HEK293T (cell line): Measurements from ENCODE around the gene SEMA3G.

Experiments used
- CTCF ChIA-PET: fragments of 350-600 bp; formaldehyde crosslinking; extraction: SDS; loops from one replicate; lab custom pipeline; 2021; ENCODE audit warnings: antibody characterized with exemption, inconsistent platforms; lab: Yijun Ruan, JAX
- POLR2A ChIA-PET: fragments of 350-600 bp; formaldehyde crosslinking; extraction: SDS; loops from one replicate; lab custom pipeline; 2020; ENCODE audit warnings: antibody characterized with exemption, inconsistent platforms; lab: Yijun Ruan, JAX
- DNase-seq: peaks from one replicate; pipeline ENCODE4 v3.0.0; 2012; ENCODE audit warnings: mixed read lengths; ENCODE audit errors: extremely low spot score
- ARNT ChIP-seq: fragments of 450-650 bp; IDR thresholded peaks from 2 replicates; pipeline ENCODE4 v1.6.1; 2017; ENCODE audit warnings: mild to moderate bottlenecking
- BHLHE40 ChIP-seq: fragments of 450-650 bp; IDR thresholded peaks from 2 replicates; pipeline ENCODE4 v1.6.1; 2016; ENCODE audit warnings: mild to moderate bottlenecking, moderate library complexity, borderline replicate concordance
- CTBP1 ChIP-seq: fragments of 450-650 bp; IDR thresholded peaks from 2 replicates; pipeline ENCODE4 v1.6.1; 2016; ENCODE audit warnings: borderline replicate concordance
- ELF4 ChIP-seq: fragments of 450-650 bp; IDR thresholded peaks from 2 replicates; pipeline ENCODE4 v1.6.1; 2017; ENCODE audit warnings: antibody characterized with exemption
- FOXA1 ChIP-seq: fragments of 450-650 bp; IDR thresholded peaks from 2 replicates; pipeline ENCODE4 v1.6.1; 2016; ENCODE audit warnings: mild to moderate bottlenecking
- FOXK2 ChIP-seq: fragments of 450-650 bp; IDR thresholded peaks from 2 replicates; pipeline ENCODE4 v1.6.1; 2016; ENCODE audit warnings: mild to moderate bottlenecking
- FOXM1 ChIP-seq: fragments of 450-650 bp; IDR thresholded peaks from 2 replicates; pipeline ENCODE4 v1.6.1; 2017; ENCODE audit warnings: mild to moderate bottlenecking, borderline replicate concordance
- HDGF ChIP-seq: fragments of 450-650 bp; IDR thresholded peaks from 2 replicates; pipeline ENCODE4 v1.6.1; 2017; ENCODE audit warnings: antibody characterized with exemption, borderline replicate concordance
- L3MBTL2 ChIP-seq: fragments of 450-650 bp; conservative IDR thresholded peaks from 2 replicates; pipeline ENCODE4 v1.6.1; 2016; ENCODE audit warnings: mild to moderate bottlenecking
- LEF1 ChIP-seq: fragments of 450-650 bp; IDR thresholded peaks from 2 replicates; pipeline ENCODE4 v1.6.1; 2017; ENCODE audit warnings: mild to moderate bottlenecking, borderline replicate concordance
- NFRKB ChIP-seq: fragments of 450-650 bp; IDR thresholded peaks from 2 replicates; pipeline ENCODE4 v1.6.1; 2016; ENCODE audit warnings: mild to moderate bottlenecking, moderate library complexity
- SP1 ChIP-seq: fragments of 450-650 bp; IDR thresholded peaks from 2 replicates; pipeline ENCODE4 v1.6.1; 2017
- SUZ12 ChIP-seq: fragments of 450-650 bp; IDR thresholded peaks from 2 replicates; pipeline ENCODE4 v1.6.1; 2016; ENCODE audit warnings: mild to moderate bottlenecking
- TARDBP ChIP-seq: fragments of 450-650 bp; IDR thresholded peaks from 2 replicates; pipeline ENCODE4 v1.6.1; 2016
- ZNF384 ChIP-seq: fragments of 450-650 bp; IDR thresholded peaks from 2 replicates; pipeline ENCODE4 v1.6.1; 2016
- TF ChIP-seq, protein P1 (sequence below): fragments of 450-650 bp; IDR thresholded peaks from 2 replicates; pipeline ENCODE4 v1.6.1; 2016

The SEMA3G gene

DNA sequence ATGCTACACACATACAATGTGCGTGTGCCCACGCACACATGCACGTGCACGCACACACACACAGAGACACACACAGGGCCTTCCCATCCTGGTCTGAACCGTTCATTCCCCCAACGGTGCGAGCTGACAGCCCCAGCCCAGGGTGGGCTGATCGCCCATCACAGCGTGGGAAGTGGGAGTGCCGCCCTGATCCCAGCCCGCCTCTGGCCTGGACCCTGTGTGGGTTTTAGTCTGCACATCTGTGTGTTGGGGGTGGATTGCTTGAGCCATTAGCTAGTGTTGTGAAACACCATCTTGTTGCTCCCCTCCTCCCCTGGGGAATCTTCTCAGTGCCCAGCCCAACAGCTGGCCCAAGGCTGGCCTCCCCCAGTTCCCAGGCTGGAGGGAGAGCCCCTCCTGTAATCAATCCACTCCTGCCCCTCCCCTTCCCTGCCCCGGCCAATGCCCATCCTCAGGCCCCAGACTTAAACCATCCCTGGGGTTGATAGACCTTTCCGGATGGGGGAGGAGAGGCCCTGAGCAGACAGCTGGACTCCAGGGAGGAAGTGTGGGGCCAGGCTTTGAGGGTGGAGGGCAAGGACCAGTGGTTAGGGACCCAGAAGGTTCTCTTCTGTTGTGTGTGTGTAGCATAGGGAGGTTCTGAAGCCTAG lies 8.3 kb downstream of the SEMA3G start:
- no peak for DNase-seq
- TF ChIP-seq NFRKB (no peak), ZNF384 (no peak), HDGF (no peak), L3MBTL2 (no peak), ARNT (no peak), ELF4 (no peak), SP1 (no peak), CTBP1 (no peak), LEF1 (no peak), SUZ12 (no peak), TARDBP (no peak), FOXA1 (no peak), FOXK2 (no peak), FOXM1 (no peak), BHLHE40 (no peak)
- TF ChIP-seq, protein P1, sequence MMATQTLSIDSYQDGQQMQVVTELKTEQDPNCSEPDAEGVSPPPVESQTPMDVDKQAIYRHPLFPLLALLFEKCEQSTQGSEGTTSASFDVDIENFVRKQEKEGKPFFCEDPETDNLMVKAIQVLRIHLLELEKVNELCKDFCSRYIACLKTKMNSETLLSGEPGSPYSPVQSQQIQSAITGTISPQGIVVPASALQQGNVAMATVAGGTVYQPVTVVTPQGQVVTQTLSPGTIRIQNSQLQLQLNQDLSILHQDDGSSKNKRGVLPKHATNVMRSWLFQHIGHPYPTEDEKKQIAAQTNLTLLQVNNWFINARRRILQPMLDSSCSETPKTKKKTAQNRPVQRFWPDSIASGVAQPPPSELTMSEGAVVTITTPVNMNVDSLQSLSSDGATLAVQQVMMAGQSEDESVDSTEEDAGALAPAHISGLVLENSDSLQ = no peak
- ChIA-PET POLR2A (no interaction called here), CTCF (no interaction called here)

DNA sequence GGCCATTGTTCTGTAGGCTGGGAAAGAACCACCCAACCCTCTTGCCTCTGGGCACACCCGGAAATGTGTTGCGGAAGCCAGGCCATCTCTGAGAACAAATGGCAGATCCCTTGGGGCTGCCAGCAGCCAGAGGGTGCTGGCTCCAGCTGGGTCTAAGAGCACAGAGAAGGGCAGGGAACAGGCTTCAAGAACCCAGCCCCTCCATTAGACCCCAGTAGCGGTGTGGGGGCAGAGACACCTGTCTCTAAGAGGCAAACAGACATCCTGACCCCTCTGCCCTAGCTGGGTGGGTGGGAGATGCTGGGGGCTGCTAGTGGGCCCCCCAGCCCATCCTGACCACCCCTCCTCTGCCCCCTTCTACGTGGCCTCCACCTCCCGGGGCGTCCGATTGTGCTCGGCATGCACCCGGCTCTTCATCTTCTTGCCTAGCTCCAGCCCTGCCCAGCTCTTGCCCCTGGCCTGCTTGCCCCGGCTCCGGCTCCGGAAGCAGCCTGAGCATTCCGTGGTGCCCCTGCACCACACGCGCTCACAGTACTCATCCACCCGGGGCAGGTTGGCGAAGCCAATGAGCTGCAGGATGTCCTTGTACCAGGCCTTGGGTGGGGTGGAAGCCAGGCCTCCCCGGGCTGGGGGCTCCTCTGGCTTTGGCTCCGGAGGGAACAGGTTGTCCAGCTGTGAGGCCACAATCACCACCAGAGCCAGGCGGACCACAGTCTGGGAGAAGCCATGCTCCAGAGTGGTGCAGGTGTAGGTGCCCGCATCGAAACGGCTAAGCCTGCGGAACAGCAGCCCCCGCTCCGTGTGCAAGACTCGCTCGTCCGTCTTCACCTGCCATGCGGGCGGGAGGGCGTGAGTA lies 9.4 kb downstream of the SEMA3G start:
- POLR2A ChIA-PET = interaction anchor here (2.5 kb wide), 1 partner anchor 11 kb away, joined by 11 read pairs; the partner anchor contains the start of gene SEMA3G
- no peak for DNase-seq
- TF ChIP-seq FOXA1 (no peak), FOXK2 (no peak), ARNT (no peak), HDGF (no peak), L3MBTL2 (no peak), NFRKB (no peak), SUZ12 (no peak), CTBP1 (no peak), BHLHE40 (no peak), TARDBP (no peak), ZNF384 (no peak), SP1 (no peak), ELF4 (no peak), LEF1 (no peak), FOXM1 (no peak)
- TF ChIP-seq, protein P1 = no peak
- CTCF ChIA-PET = interaction anchor here (0.5 to 1.8 kb wide), 2 partner anchors 11 to 203 kb away, joined by 3 to 8 read pairs; partner anchors contain the start of gene SEMA3G

DNA sequence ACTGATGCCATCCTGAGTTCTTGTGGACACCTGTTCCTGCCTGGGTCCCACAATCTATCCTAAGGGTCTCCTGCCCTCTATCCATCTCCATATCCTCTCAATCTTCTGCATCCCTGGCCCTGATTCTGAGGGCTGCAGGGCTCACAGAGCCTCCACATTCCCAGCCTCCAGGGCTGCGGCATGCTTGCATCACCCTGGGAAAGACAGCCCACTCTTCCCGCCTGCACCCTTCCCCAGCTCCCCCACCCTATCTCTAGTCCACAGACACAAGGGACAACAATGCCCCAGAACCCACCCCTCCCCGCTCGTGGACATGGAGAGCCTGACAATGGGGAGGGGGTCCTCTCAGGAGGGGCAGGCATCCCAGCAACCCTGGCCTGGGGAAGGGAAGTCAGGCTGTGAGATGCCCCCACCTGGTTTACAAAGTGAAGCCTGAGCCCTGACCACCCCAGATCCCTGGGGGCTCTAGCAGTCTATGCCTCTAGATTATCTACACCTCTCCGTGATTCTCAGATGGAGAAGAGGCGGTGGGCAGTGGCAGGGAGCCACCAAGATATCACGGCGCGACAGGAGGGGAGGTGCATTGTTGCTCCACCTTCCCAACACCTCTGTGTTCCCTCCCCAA lies 10.3 kb downstream of the SEMA3G start:
- POLR2A ChIA-PET = interaction anchor here (2.5 kb wide), 1 partner anchor 12 kb away, joined by 11 read pairs; the partner anchor contains the start of gene SEMA3G
- CTCF ChIA-PET = interaction anchor here (1.8 kb wide), 1 partner anchor 11 kb away, joined by 8 read pairs; the partner anchor contains the start of gene SEMA3G
- TF ChIP-seq NFRKB (no peak), ARNT (no peak), FOXA1 (no peak), FOXM1 (no peak), TARDBP (no peak), CTBP1 (no peak), LEF1 (no peak), ZNF384 (no peak), ELF4 (no peak), SP1 (no peak), HDGF (no peak), BHLHE40 (no peak), SUZ12 (no peak), L3MBTL2 (no peak), FOXK2 (no peak)
- TF ChIP-seq, protein P1 = no peak
- DNase-seq = no peak

DNA sequence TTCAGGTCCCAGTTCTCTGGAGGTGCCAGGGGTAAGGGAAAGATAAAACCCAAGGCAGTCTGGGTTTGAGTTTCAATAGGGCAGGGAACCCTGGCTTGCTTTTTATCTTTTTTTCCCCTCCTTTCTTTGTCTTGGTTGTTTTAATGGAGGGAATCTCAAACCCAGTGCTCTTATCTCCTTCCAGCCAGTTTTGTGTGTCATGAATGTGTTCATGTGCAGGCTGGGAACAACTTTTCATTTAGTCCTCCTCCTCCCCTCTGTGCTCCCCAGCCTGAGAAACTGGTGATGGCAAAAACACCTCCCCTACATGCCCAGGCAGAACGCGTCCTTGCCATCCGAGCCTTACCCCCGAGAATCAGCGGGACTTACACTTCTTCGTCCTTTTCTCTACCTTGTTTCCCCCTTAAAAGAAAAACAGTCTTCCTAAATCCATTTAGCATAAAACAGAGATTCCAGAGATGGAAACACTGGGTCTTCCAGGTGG lies 10.9 kb downstream of the SEMA3G start:
- no peak for DNase-seq
- TF ChIP-seq SUZ12 (no peak), CTBP1 (no peak)
- POLR2A ChIA-PET = interaction anchor here (2.5 kb wide), 1 partner anchor 12 kb away, joined by 11 read pairs; the partner anchor contains the start of gene SEMA3G
- CTCF ChIA-PET = interaction anchor here (1.8 kb wide), 1 partner anchor 12 kb away, joined by 8 read pairs; the partner anchor contains the start of gene SEMA3G
